HG02840 (cell line): Measurements from ENCODE around the gene CSH1.
"Not testable (repeated sequence)": the region's sequence is repeated elsewhere in the genome, so short reads cannot be mapped to it uniquely, and the experiment has no call there.

Source experiments
- ATAC-seq: cut with Tn5 transposase; IDR thresholded peaks from one replicate; pipeline ENCODE4 v1.9.1; 2021; ENCODE audit warnings: mild to moderate bottlenecking, moderate library complexity, moderate number of reproducible peaks; ENCODE audit not compliant: unreplicated experiment, low FRiP score

CSH1 gene

DNA sequence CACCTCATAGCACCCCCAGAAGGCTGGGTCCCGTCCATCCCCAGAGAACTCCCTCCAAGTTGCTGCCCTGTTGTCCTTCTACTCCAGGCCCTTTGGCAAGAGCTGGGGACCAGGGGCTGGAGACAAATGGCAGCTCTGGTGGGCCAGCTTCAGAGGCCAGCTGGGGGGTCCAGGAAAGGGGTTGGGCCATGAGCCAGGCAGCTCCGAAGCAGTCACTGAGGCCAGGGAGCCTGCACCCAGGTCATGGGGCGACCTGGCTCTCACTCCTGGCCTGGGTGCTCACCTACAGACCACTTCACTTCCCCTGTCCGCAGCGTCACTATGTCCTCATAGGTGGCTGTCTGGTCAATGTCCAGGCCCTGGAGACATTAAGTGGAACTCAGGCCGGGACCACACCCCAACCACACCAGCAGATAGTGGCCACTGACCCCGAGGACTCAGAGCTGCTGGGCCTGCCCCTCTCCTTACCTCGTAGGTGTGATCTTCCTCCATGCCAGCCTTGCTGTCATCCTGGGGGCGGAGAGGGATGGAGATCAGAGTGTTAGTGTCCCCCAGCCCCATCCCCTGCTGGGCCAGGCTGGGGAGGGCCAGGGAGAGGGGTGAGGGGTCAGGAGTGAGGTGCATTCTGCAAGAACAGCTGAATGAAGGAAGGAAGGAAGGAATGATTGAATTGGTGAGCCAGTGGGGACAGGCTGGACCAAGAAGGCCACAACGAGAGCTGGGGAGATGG lies 32.8 kb upstream of the CSH1 start:
- ATAC-seq = no peak

DNA sequence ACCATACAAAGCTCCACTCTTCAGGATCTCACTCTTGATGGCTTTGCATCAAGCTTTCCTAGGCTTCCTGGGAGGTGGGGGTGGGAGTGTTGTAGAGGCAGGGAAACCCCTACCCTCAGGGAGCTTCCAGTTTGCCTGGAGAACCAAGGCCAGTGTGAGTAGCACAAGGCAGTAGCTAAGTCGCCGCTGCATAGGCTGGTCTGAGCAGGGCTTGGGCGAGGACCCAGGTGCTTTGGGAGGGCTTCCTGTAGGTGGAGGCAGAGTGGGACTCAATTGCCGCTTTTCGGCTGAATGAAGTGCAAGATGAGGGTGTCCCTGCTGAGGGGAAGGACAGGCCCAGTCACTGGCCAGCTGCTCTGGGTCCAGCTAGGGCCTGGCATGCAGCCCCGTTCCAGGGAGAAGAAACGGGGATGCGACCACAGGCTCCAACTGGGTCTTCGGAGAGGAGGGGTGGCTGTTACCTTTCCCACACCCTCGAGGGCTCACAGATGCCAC lies 31.8 kb upstream of the CSH1 start:
- ATAC-seq = no peak

DNA sequence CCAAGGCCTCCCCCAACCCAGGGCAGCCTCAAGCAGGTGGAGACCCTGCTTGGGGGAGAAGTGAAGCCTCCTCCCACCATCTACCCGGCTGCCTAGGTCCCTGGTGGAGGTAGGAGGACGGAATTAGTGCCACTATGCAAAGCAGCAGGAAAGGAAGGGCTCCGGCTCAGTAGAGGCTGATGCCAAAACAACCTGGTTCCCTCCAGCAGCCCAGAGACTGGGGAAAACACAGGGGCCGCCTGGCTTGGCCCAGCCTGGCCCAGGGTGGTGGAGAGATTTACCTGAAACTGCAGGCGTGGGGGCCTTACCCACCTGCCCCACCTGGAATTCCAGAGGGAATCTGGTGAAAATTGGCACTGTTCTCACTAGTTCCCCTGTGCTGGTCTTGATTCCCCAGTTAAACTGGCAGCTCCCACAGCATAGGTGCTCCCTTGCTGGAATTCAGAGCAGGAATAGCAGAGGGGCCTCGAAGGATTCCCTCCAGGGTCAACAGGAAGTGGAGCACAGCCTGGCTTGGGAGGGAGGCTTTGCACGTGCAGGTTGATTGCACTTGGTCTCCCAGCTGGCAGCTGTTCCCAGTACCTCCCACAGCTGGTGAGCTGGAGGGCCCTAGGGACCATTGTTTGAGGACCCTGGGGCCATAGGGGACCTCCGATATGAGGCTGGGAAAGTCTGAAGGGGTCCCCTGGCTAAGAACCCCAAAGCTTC lies 31.2 kb upstream of the CSH1 start:
- no peak for ATAC-seq

DNA sequence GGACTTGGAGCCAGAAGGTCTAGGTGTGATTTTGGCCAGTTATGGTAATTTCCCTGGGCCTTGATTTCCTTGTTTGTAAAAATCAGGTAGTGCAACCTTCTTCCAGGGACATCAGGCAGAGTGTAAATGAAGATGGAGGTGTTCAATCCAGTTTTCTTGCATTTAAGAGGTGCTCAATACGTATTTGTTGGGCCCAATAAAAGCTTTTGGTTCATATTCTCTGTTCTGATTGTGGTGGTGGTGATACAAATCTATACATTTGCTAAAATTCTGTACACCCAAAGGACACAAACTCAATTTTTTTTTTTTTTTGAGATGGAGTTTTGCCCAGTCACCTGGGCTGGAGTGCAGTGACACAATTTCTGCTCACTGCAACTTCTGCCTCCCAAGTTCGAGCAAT lies 29.8 kb upstream of the CSH1 start:
- ATAC-seq = no peak

DNA sequence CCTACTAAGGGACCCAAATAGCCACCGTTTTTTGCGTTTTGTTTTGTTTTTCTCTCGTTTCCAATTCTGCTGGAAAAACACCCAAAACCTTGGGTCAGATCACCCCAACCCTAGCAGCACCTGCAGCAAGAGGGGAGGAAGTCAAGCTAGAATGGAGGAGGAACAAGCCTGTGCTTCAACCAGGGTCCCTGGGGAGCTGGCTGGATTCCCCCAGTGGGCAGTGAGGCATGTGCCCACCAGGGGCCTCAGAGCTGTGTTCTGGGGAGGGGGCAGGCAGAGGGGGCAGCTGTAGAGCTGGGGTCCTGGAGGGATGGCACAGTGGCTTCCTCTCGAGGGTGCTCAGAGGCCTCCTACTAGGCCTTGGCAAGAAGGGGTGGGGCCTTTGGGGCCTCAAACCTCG lies 29.2 kb upstream of the CSH1 start:
- ATAC-seq = no peak

DNA sequence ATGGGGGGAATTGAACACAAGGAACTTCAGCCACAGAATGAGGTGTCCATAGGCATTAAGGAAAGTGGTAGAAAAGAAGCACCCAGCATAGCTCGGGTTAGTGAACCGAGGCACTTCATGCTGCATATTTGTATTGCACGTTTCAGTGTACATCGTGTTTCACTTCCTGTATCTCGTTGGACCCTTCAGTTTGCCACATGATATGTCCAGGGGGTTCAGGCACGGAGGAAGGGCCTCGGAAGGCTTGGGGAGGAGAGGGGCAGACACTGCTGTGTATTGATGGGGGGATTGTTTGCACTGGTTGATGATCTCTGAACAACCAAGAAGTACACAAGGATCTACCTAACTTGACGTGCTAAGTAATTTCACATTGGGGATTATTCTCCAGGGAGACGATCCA lies 26.0 kb upstream of the CSH1 start:
- not testable (repeated sequence) for ATAC-seq

DNA sequence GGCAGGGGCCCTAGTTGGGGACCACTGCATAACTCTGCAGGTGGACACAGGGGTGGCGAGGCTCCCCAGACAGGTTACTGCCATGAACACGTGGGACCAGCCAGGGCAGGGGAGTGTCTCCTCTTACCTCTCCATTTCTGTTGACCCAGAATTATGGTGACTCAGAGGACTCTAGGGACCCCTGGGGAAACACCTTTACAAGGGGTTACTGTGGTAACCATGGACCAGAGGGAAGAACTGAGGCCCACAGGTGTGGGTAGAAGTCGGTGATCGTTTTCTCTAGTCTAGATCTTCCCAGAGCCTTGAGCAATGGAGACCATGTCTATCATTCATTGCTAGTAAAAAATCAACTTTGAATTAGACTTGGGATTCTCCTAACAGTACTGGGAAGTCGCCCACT lies 24.4 kb upstream of the CSH1 start:
- ATAC-seq = not testable (repeated sequence)

DNA sequence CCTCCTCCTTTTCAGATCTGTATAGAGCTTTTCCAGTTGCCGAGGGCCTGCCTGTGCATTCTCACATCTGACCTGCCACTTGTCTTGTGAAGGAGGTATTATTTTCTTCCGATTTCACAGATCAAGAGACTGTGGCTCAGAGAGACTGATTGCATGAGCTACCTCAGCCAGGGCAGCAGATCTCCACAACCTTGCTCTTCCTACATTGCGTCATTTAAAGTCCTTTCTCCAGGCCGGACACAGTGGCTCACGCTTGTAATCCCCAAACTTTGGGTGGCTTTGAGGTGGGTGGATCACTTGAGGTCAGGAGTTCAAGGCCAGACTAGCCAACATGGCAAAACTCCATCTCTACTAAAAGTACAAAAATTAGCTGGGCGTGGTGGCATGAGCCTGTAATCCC lies 23.7 kb upstream of the CSH1 start:
- not testable (repeated sequence) for ATAC-seq

DNA sequence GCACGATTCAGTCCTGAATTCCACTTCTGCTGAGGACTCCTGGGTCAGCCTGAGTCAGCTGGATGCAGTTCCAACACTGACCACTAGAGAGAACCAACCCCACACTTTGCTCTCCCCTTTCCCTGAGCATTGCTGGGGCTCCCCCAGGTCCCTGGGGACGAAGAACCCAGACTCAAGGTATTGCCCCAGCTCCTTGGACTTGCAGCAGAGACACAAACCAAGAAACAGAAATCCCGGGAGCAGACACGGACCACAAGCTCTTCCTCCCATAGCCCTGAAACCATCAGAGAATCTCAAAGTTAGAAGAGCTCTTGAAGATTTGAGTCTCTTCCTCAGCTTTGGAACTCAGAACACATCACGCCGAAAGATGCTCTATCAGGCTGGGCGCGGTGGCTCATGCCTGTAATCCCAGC lies 22.9 kb upstream of the CSH1 start:
- peak; percentile 50 for ATAC-seq

DNA sequence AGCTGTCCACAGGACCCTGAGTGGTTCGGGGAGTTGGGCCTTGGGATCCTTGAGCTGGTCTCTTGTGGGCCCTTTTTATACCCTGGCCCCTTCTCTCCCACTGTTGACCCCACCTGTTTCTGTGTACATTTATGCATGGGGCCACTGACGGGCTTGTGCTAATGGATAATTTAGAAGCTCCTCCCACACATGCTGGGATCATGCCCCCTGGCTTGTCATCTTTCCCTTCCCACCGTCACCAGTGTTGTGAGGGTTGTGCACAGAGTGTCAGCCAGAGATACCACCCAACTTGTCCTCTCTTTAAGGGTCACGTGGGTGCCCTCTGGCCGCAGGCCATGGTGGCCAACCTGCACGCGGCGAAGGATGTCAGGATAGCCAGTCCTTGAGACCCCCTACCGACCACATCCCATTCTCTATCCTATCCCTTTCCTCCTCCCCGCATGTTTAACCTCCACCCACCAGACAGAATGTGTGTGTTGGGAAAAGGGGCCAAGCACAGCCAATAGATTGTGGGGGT lies 22.5 kb upstream of the CSH1 start, which contains the start of gene GH1:
TSS of gene GH1 (minus strand) at position 51 of the 517 bp plus-strand sequence. CDS start 63 bp downstream, outside the sequence.
- ATAC-seq = not testable (repeated sequence)

DNA sequence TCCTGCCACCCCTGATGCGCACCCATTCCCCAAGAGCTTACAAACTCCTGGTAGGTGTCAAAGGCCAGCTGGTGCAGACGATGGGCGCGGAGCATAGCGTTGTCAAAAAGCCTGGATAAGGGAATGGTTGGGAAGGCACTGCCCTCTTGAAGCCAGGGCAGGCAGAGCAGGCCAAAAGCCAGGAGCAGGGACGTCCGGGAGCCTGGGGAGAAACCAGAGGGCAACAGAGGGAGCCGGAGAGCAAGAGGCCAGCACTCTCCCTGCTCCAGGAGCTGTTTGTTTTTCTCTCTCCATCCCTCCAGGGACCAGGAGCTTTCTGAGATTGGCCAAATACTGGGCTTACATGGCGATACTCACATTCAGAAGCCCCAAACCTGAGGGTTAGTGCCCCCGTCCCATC lies 21.9 kb upstream of the CSH1 start:
- ATAC-seq = no peak

DNA sequence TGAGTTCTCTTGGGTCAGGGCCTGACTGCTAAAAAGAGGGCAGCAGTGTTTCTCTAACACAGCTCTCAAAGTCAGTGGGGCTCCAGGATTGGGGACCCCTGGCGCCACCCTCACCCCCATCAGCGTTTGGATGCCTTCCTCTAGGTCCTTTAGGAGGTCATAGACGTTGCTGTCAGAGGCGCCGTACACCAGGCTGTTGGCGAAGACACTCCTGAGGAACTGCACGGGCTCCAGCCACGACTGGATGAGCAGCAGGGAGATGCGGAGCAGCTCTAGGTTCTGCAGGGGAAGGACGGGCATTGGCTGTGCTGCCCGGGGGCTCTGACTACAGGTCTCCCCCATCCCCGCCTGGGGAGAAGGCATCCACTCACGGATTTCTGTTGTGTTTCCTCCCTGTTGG lies 21.3 kb upstream of the CSH1 start:
- no peak for ATAC-seq

DNA sequence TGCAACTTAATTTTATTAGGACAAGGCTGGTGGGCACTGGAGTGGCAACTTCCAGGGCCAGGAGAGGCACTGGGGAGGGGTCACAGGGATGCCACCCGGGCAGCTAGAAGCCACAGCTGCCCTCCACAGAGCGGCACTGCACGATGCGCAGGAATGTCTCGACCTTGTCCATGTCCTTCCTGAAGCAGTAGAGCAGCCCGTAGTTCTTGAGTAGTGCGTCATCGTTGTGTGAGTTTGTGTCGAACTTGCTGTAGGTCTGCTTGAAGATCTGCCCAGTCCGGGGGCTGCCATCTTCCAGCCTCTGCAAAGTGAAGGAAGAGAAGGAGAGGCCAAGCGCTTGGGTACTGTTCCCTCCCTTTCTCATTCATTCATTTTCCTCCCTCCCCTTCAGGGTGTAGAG lies 20.8 kb upstream of the CSH1 start:
- ATAC-seq = not testable (repeated sequence)

DNA sequence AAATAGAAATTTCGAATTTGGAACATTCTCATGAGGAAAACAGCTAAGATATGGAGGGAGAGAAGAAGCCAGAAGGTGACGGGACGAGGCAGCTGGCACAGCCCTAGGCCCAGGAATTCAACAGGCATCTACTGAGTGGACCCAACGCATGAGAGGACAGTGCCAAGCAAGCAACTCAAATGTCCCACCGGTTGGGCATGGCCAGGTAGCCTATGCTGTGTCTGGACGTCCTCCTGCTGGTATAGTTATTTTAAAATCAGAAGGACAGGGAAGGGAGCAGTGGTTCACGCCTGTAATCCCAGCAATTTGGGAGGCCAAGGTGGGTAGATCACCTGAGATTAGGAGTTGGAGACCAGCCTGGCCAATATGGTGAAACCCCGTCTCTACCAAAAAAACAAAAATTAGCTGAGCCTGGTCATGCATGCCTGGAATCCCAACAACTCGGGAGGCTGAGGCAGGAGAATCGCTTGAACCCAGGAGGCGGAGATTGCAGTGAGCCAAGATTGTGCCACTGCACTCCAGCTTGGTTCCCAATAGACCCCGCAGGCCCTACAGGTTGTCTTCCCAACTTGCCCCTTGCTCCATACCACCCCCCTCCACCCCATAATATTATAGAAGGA lies 20.3 kb upstream of the CSH1 start:
- ATAC-seq = no peak

DNA sequence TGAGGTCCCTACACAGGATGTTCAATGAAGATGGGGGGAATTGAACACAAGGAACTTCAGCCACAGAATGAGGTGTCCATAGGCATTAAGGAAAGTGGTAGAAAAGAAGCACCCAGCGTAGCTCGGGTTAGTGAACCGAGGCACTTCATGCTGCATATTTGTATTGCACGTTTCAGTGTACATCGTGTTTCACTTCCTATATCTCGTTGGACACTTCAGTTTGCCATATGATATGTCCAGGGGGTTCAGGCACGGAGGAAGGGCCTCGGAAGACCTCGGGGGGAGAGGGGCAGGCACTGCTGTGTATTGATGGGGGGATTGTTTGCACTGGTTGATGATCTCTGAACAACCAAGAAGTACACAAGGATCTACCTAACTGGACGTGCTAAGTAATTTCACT lies 19.4 kb upstream of the CSH1 start:
- not testable (repeated sequence) for ATAC-seq

DNA sequence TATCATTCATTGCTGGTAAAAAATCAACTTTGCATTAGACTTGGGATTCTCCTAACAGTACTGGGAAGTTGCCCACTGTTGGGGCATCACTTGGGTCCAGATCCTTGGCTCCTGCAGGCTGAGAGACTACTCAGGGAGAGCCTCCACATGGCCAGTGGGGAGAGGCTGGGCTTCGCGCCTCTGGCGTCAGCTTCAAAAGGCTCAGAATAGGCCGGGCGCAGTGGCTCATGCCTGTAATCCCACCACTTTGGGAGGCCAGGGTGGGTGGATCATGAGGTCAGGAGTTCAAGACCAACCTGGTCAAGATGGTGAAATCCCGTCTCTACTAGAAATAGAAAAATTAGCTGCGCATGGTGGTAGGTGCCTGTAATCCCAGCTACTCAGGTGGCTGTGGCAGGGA lies 18.1 kb upstream of the CSH1 start:
- ATAC-seq = no peak

DNA sequence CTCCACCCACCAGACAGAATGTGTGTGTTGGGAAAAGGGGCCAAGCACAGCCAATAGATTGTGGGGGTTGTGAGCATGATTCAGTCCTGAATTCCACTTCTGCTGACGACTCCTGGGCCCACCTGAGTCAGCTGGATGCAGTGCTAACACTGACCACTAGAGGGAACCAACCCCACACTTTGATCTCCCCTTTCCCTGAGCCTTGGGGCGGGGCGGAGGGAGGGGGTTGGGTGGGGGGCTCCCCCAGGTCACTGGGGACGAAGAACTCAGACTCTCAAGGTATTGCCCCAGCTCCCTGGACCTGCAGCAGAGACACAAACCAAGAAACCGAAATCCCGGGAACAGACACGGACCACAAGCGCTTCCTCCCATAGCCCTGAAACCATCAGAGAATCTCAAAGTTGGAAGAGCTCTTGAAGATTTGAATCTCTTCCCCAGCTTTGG lies 15.3 kb upstream of the CSH1 start:
- no peak for ATAC-seq

DNA sequence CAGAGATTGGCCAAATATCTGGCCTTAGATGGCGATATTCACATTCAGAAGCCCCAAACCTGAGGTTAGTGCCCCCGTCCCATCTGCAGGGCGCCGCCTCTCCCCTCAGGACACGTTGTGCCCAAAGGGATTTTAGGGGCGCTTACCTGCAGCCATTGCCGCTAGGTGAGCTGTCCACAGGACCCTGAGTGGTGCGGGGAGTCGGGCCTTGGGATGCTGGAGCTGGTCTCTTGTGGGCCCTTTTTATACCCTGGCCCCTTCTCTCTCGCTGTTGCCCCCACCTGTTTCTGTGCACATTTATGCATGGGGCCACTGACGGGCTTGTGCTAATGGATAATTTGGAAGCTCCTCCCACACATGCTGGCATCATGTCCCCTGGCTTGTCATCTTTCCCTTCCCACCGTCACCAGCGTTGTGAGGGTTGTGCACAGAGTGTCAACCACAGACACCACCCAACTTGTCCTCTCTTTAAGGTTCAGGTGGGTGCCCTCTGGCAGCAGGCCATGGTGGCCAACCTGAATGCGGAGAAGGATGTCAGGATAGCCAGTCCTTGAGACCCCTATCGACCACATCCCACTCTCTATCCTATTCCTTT lies 14.8 kb upstream of the CSH1 start, which contains the start of gene CSHL1:
TSS of gene CSHL1 (minus strand) at position 218 of the 595 bp plus-strand sequence. CDS start at position 156, 62 bp downstream.
- ATAC-seq = no peak

DNA sequence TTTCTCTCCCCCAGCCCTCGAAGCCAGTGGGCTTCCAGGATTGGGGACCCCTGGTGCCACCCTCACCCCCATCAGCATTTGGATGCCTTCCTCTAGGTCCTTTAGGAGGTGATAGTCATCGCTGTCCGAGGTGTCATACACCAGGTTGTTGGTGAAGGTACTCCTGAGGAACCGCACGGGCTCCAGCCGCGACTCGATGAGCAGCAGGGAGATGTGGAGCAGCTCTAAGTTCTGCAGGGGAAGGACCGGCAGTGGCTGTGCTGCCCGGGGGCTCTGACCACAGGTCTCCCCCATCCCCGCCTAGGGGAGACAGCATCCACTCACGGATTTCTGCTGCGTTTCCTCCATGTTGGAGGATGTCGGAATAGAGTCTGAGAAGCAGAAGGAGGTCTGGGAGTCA lies 13.7 kb upstream of the CSH1 start:
- no peak for ATAC-seq

DNA sequence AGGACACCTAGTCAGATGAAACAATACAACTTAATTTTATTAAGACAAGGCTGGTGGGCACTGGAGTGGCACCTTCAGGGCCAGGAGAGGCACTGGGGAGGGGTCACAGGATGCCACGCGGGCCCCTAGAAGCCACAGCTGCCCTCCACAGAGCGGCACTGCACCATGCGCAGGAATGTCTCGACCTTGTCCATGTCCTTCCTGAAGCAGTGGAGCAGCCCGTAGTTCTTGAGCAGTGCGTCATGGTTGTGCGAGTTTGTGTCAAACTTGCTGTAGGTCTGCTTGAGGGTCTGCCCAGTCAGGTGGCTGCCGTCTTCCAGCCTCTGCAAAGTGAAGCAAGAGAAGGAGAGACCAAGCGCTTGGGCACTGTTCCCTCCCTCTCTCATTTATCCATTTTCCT lies 13.2 kb upstream of the CSH1 start:
- ATAC-seq = not testable (repeated sequence)
